ENCODE measurements around the gene IGFBP5. TPM values are rescaled to one million over a fixed set of nuclear protein-coding genes. Genes with fewer than 3 reads are reported as not detected.

Gene IGFBP5
- polyA plus RNA-seq, 1 donor from 2014 or later: 1.6 TPM

DNA sequence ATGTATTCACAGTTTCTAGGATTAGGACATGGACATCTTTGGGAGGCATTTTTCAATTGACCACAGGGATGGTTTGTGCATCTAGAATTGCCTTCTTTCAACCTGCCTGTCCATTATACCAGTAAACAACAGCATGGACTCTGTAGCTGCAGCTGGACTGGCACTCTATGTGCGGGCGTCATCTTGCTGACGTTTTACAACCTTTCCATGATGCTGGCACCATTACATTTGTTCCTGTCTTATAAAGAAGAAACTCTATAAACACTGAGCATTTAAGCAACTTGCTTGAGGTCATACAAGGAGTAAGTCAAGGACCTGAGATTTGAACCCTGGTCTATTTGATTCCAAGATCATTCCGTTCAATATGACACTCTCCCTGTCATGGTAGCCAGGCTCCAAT lies 25.4 kb upstream of the IGFBP5 start:
- Histone ChIP-seq H3K9ac (ENCODE audit: low read length) (no peak overlapping the region), H2AFZ (ENCODE audit: low read depth, low read length) (no peak overlapping the region), H3K4me3 (ENCODE audit: low read length) (no peak overlapping the region), H3K79me2 (replicated peaks; ENCODE audit: insufficient read depth, low read length) (no peaks in the 10 kb centered on the region), H3K36me3 (ENCODE audit: insufficient read depth, low read length) (no peaks in the 10 kb centered on the region), H3K4me2 (ENCODE audit: low read length) (no peak overlapping the region), H3K9me2 (ENCODE audit: insufficient read depth, low read length) (no peaks in the 10 kb centered on the region), H4K20me1 (ENCODE audit: insufficient read depth) (no peaks in the 10 kb centered on the region), H3K27me3 (ENCODE audit: insufficient read depth, low read depth, low read length) (no peaks in the 10 kb centered on the region), H3K27ac (ENCODE audit: low read length) (no peak overlapping the region), H3F3A (ENCODE audit: insufficient read depth, low read length, poor library complexity, severe bottlenecking) (no peaks in the 10 kb centered on the region), H3K9me3 (ENCODE audit: low read length) (no peaks in the 10 kb centered on the region)
- no peak for TF ChIP-seq EZH2 (IDR thresholded peaks at IDR 0.05; ENCODE audit: borderline replicate concordance, insufficient read depth, low read length, poor library complexity, severe bottlenecking)
- no peak for TF ChIP-seq SMC3 (conservative IDR thresholded peaks at IDR 0.05; ENCODE audit: poor library complexity)
- no peak for TF ChIP-seq POLR2AphosphoS5 (IDR thresholded peaks at IDR 0.05)
- TF ChIP-seq EP300 (conservative IDR thresholded peaks at IDR 0.05; ENCODE audit: poor library complexity, severe bottlenecking): no peak
- no peak for TF ChIP-seq CTCF (IDR thresholded peaks at IDR 0.05; ENCODE audit: poor library complexity, severe bottlenecking)

- no peak overlapping the region for H2AFZ ChIP-seq (ENCODE audit: low read depth, low read length)
- H3K4me2 ChIP-seq (ENCODE audit: low read length): no peak overlapping the region
- TF ChIP-seq TAF1 (IDR thresholded peaks at IDR 0.05; ENCODE audit: low read depth) (no peak), POLR2AphosphoS5 (IDR thresholded peaks at IDR 0.05) (no peak), CTCF (IDR thresholded peaks at IDR 0.05; ENCODE audit: poor library complexity, severe bottlenecking) (no peak), EZH2 (IDR thresholded peaks at IDR 0.05; ENCODE audit: borderline replicate concordance, insufficient read depth, low read length, poor library complexity, severe bottlenecking) (no peak), RAD21 (conservative IDR thresholded peaks at IDR 0.05) (no peak), SMC3 (conservative IDR thresholded peaks at IDR 0.05; ENCODE audit: poor library complexity) (no peak), MXI1 (conservative IDR thresholded peaks at IDR 0.05; ENCODE audit: poor library complexity, severe bottlenecking) (no peak), EP300 (conservative IDR thresholded peaks at IDR 0.05; ENCODE audit: poor library complexity, severe bottlenecking) (no peak)
- TF ChIP-seq, protein P1, sequence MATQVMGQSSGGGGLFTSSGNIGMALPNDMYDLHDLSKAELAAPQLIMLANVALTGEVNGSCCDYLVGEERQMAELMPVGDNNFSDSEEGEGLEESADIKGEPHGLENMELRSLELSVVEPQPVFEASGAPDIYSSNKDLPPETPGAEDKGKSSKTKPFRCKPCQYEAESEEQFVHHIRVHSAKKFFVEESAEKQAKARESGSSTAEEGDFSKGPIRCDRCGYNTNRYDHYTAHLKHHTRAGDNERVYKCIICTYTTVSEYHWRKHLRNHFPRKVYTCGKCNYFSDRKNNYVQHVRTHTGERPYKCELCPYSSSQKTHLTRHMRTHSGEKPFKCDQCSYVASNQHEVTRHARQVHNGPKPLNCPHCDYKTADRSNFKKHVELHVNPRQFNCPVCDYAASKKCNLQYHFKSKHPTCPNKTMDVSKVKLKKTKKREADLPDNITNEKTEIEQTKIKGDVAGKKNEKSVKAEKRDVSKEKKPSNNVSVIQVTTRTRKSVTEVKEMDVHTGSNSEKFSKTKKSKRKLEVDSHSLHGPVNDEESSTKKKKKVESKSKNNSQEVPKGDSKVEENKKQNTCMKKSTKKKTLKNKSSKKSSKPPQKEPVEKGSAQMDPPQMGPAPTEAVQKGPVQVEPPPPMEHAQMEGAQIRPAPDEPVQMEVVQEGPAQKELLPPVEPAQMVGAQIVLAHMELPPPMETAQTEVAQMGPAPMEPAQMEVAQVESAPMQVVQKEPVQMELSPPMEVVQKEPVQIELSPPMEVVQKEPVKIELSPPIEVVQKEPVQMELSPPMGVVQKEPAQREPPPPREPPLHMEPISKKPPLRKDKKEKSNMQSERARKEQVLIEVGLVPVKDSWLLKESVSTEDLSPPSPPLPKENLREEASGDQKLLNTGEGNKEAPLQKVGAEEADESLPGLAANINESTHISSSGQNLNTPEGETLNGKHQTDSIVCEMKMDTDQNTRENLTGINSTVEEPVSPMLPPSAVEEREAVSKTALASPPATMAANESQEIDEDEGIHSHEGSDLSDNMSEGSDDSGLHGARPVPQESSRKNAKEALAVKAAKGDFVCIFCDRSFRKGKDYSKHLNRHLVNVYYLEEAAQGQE (IDR thresholded peaks at IDR 0.05; ENCODE audit: borderline replicate concordance): no peak
These were observed 22.7 kb upstream of the IGFBP5 start for GRCh38 chr2:216717907-216718615.

More at GRCh38 chr2:216717907-216718615, 22.7 kb upstream of the IGFBP5 start:
- H3K4me3 ChIP-seq (ENCODE audit: low read length): no peak overlapping the region
- no peaks in the 10 kb centered on the region for H3F3A ChIP-seq (ENCODE audit: insufficient read depth, low read length, poor library complexity, severe bottlenecking)
- no peaks in the 10 kb centered on the region for H3K9me3 ChIP-seq (ENCODE audit: low read length)
- H3K79me2 ChIP-seq (replicated peaks; ENCODE audit: insufficient read depth, low read length): no peaks in the 10 kb centered on the region
- H3K36me3 ChIP-seq (ENCODE audit: insufficient read depth, low read length): no peaks in the 10 kb centered on the region
- H3K27ac ChIP-seq (ENCODE audit: low read length): no peak overlapping the region
- H4K20me1 ChIP-seq (ENCODE audit: insufficient read depth): no peaks in the 10 kb centered on the region
- H3K9ac ChIP-seq (ENCODE audit: low read length): no peak overlapping the region
- H3K9me2 ChIP-seq (ENCODE audit: insufficient read depth, low read length): no peaks in the 10 kb centered on the region
- no peaks in the 10 kb centered on the region for H3K27me3 ChIP-seq (ENCODE audit: insufficient read depth, low read depth, low read length)
